BLaER1 (cell line): ENCODE data around the gene ASMTL.
A peak's percentile ranks its signal among the peaks of the same experiment; 100 is the strongest.
"Not testable (repeated sequence)": the region's sequence is repeated elsewhere in the genome, so short reads cannot be mapped to it uniquely, and the experiment has no call there.

Experiments
- H3K27ac ChIP-seq: shearing (Covaris generic); formaldehyde crosslinking; 2 replicates; pipeline ENCODE4 v1.8.1; 2022
- H3K27me3 ChIP-seq: shearing (Covaris generic); formaldehyde crosslinking; 2 replicates; pipeline ENCODE4 v1.8.1; 2022
- H3K36me3 ChIP-seq: shearing (Covaris generic); formaldehyde crosslinking; 2 replicates; pipeline ENCODE4 v1.8.1; 2022
- H3K4me1 ChIP-seq: shearing (Covaris generic); formaldehyde crosslinking; 2 replicates; pipeline ENCODE4 v1.8.1; 2022
- H3K4me2 ChIP-seq: shearing (Covaris generic); formaldehyde crosslinking; 2 replicates; pipeline ENCODE4 v1.8.1; 2022
- H3K4me3 ChIP-seq: shearing (Covaris generic); formaldehyde crosslinking; 2 replicates; pipeline ENCODE4 v1.8.1; 2022
- H3K9ac ChIP-seq: shearing (Covaris generic); formaldehyde crosslinking; 2 replicates; pipeline ENCODE4 v1.8.1; 2022
- H3K9me3 ChIP-seq: shearing (Covaris generic); formaldehyde crosslinking; 2 replicates; pipeline ENCODE4 v1.8.1; 2022
- H4K20me1 ChIP-seq: shearing (Covaris generic); formaldehyde crosslinking; 2 replicates; pipeline ENCODE4 v1.8.1; 2022
- Cebpa-rat ChIP-seq: shearing (Covaris generic); IDR thresholded peaks from 2 replicates; pipeline ENCODE4 v1.8.1; 2022

The ASMTL gene

GRCh38 chrX:1449036-1449822 lies 3.5 kb downstream of the ASMTL start:
- Histone ChIP-seq H3K36me3 (peaks cover 48% of the 10 kb centered on the region), H3K4me3 (0 out of 2 replicates have a peak overlapping the region, but pooled peaks have one; percentile 13), H3K9ac (no peak overlapping the region), H3K27me3 (no peaks in the 10 kb centered on the region), H3K27ac (no peak overlapping the region), H4K20me1 (no peaks in the 10 kb centered on the region; the same call in 1 of the 2 replicates), H3K9me3 (peaks cover 59% of the 10 kb centered on the region), H3K4me2 (no peak overlapping the region), H3K4me1 (peaks cover 24% of the 10 kb centered on the region)
- TF ChIP-seq Cebpa-rat: no peak

- H3K4me1 ChIP-seq: peaks cover 23% of the 10 kb centered on the region
These were observed 4.1 kb downstream of the ASMTL start for GRCh38 chrX:1448573-1449001.

GRCh38 chrX:1447969-1448572 lies 4.6 kb downstream of the ASMTL start:
- not testable (repeated sequence) for H3K9ac ChIP-seq, H4K20me1 ChIP-seq, H3K4me3 ChIP-seq, H3K27ac ChIP-seq, H3K27me3 ChIP-seq
- peaks cover 70% of the 10 kb centered on the region for H3K9me3 ChIP-seq
- H3K4me1 ChIP-seq: peaks cover 23% of the 10 kb centered on the region
- peaks cover 59% of the 10 kb centered on the region for H3K36me3 ChIP-seq
- H3K4me2 ChIP-seq: 0 out of 2 replicates have a peak overlapping the region, but pooled peaks have one; percentile 30

More at GRCh38 chrX:1448573-1449001, 4.1 kb downstream of the ASMTL start:
- not testable (repeated sequence) for H3K27me3 ChIP-seq, H3K4me3 ChIP-seq, H4K20me1 ChIP-seq, H3K27ac ChIP-seq, H3K4me2 ChIP-seq, H3K9ac ChIP-seq
- H3K9me3 ChIP-seq: peaks cover 65% of the 10 kb centered on the region
- H3K36me3 ChIP-seq: peaks cover 54% of the 10 kb centered on the region

- H3K4me1 ChIP-seq: peaks cover 23% of the 10 kb centered on the region
- H3K36me3 ChIP-seq: peaks cover 67% of the 10 kb centered on the region
- not testable (repeated sequence) for H3K4me3 ChIP-seq, H4K20me1 ChIP-seq, H3K27me3 ChIP-seq, H3K9ac ChIP-seq, H3K27ac ChIP-seq
- H3K9me3 ChIP-seq: peaks cover 77% of the 10 kb centered on the region
- H3K4me2 ChIP-seq: peak overlapping the region; percentile 30
These were observed 5.4 kb downstream of the ASMTL start for GRCh38 chrX:1446984-1447968.

- peaks cover 85% of the 10 kb centered on the region for H3K36me3 ChIP-seq
These were observed 7.9 kb downstream of the ASMTL start for GRCh38 chrX:1444561-1445500.

GRCh38 chrX:1443496-1444075 lies 9.1 kb downstream of the ASMTL start:
- Histone ChIP-seq H3K4me3 (no peak overlapping the region), H3K27me3 (no peaks in the 10 kb centered on the region), H3K4me2 (no peak overlapping the region), H3K9me3 (peaks cover 86% of the 10 kb centered on the region), H4K20me1 (peaks cover 9% of the 10 kb centered on the region; the same call in 1 of the 2 replicates), H3K4me1 (peaks cover 13% of the 10 kb centered on the region; the same call in 1 of the 2 replicates), H3K9ac (no peak overlapping the region), H3K27ac (no peak overlapping the region), H3K36me3 (peaks cover 88% of the 10 kb centered on the region)
- no peak for TF ChIP-seq Cebpa-rat

More at GRCh38 chrX:1444561-1445500, 7.9 kb downstream of the ASMTL start:
- H3K27me3 ChIP-seq: no peaks in the 10 kb centered on the region
- TF ChIP-seq Cebpa-rat: no peak
- H3K4me1 ChIP-seq: peaks cover 13% of the 10 kb centered on the region; the same call in 1 of the 2 replicates
- peaks cover 9% of the 10 kb centered on the region; the same call in 1 of the 2 replicates for H4K20me1 ChIP-seq
- 0 out of 2 replicates have a peak overlapping the region, but pooled peaks have one; percentile 4 for H3K4me3 ChIP-seq
- no peak overlapping the region for H3K4me2 ChIP-seq
- no peak overlapping the region for H3K27ac ChIP-seq
- no peak overlapping the region for H3K9ac ChIP-seq
- H3K9me3 ChIP-seq: peaks cover 86% of the 10 kb centered on the region

GRCh38 chrX:1442724-1443367 lies 9.9 kb downstream of the ASMTL start:
- peaks cover 12% of the 10 kb centered on the region; the same call in 1 of the 2 replicates for H3K4me1 ChIP-seq
- H3K4me2 ChIP-seq: no peak overlapping the region
- no peaks in the 10 kb centered on the region for H3K27me3 ChIP-seq
- H3K9ac ChIP-seq: no peak overlapping the region
- H3K27ac ChIP-seq: no peak overlapping the region
- H4K20me1 ChIP-seq: peaks cover 9% of the 10 kb centered on the region; the same call in 1 of the 2 replicates
- H3K4me3 ChIP-seq: no peak overlapping the region
- H3K36me3 ChIP-seq: peaks cover 88% of the 10 kb centered on the region
- no peak for TF ChIP-seq Cebpa-rat
- peaks cover 86% of the 10 kb centered on the region for H3K9me3 ChIP-seq
